ENCODE measurements around the gene GSC2. TPM values are rescaled to one million over a fixed set of nuclear protein-coding genes. Genes with fewer than 3 reads are reported as not detected.

GSC2 gene
- total RNA-seq, 4 donors from 2014 or later = not detected

- TF ChIP-seq POLR2AphosphoS5 (IDR thresholded peaks at IDR 0.05) (no peak), POLR2A (IDR thresholded peaks at IDR 0.05) (no peak), CTCF (IDR thresholded peaks at IDR 0.05) (no peak), EP300 (IDR thresholded peaks at IDR 0.05) (no peak)
- WGBS = 87% methylated on average over 16 of the region's 23 CpGs
- Histone ChIP-seq H3K4me3 (no peak overlapping the region), H3K4me1 (no peaks in the 10 kb centered on the region), H3K27me3 (no peaks in the 10 kb centered on the region), H3K9me3 (no peaks in the 10 kb centered on the region), H3K36me3 (peaks cover 8% of the 10 kb centered on the region), H3K27ac (no peak overlapping the region)
- DNase-seq (ENCODE audit: low spot score in 2 of 2) = no peak
Observed at GRCh38 chr22:19195796-19196731, 46.0 kb upstream of the GSC2 start.

- TF ChIP-seq POLR2A (IDR thresholded peaks at IDR 0.05) = no peak
- no peak for TF ChIP-seq POLR2AphosphoS5 (IDR thresholded peaks at IDR 0.05)
- TF ChIP-seq CTCF (IDR thresholded peaks at IDR 0.05) = no peak
- H3K4me3 ChIP-seq = no peak overlapping the region
- 89% methylated on average over 12 of the region's 16 CpGs for WGBS
Observed at GRCh38 chr22:19194766-19195536, 44.9 kb upstream of the GSC2 start.

GRCh38 chr22:19193879-19194278 lies 43.8 kb upstream of the GSC2 start:
- H3K36me3 ChIP-seq = peaks cover 8% of the 10 kb centered on the region
- H3K27ac ChIP-seq = no peak overlapping the region

More at GRCh38 chr22:19194766-19195536, 44.9 kb upstream of the GSC2 start:
- Histone ChIP-seq H3K27me3 (no peaks in the 10 kb centered on the region), H3K36me3 (peaks cover 8% of the 10 kb centered on the region), H3K9me3 (no peaks in the 10 kb centered on the region), H3K4me1 (no peaks in the 10 kb centered on the region), H3K27ac (no peak overlapping the region)
- DNase-seq (ENCODE audit: low spot score in 2 of 2) = no peak

GRCh38 chr22:19187716-19188563 lies 37.8 kb upstream of the GSC2 start:
- TF ChIP-seq POLR2AphosphoS5 (IDR thresholded peaks at IDR 0.05) (no peak), EP300 (IDR thresholded peaks at IDR 0.05) (no peak), CTCF (IDR thresholded peaks at IDR 0.05) (no peak), POLR2A (IDR thresholded peaks at IDR 0.05) (no peak)
- WGBS = 91% methylated on average over 5 of the region's 6 CpGs
- DNase-seq (ENCODE audit: low spot score in 2 of 2) = no peak
- Histone ChIP-seq H3K9me3 (no peaks in the 10 kb centered on the region), H3K36me3 (no peaks in the 10 kb centered on the region), H3K27me3 (no peaks in the 10 kb centered on the region), H3K27ac (no peak overlapping the region), H3K4me1 (peaks cover 3% of the 10 kb centered on the region), H3K4me3 (no peak overlapping the region)

More at GRCh38 chr22:19193879-19194278, 43.8 kb upstream of the GSC2 start:
- TF ChIP-seq CTCF (IDR thresholded peaks at IDR 0.05) (no peak), POLR2A (IDR thresholded peaks at IDR 0.05) (no peak), EP300 (IDR thresholded peaks at IDR 0.05) (no peak), POLR2AphosphoS5 (IDR thresholded peaks at IDR 0.05) (no peak)
- WGBS = 96% methylated on average over 6 of the region's 6 CpGs
- Histone ChIP-seq H3K9me3 (no peaks in the 10 kb centered on the region), H3K4me3 (no peak overlapping the region), H3K4me1 (no peaks in the 10 kb centered on the region), H3K27me3 (no peaks in the 10 kb centered on the region)
- no peak for DNase-seq (ENCODE audit: low spot score in 2 of 2)

All from suprapubic skin (tissue), 4 donors.